Measurements from ENCODE around the gene SPAG17. TPM values are rescaled to one million over a fixed set of nuclear protein-coding genes. Genes with fewer than 3 reads are reported as not detected.
"Not testable (repeated sequence)": the region's sequence is repeated elsewhere in the genome, so short reads cannot be mapped to it uniquely, and the experiment has no call there.

SPAG17 gene
- polyA plus RNA-seq, 3 donors, result 6.9 to 14.4 (median 12.6) TPM

GRCh38 chr1:117981455-117982192, 203.4 kb downstream of the SPAG17 start:
- DNase-seq, result no peak

GRCh38 chr1:117976381-117976780, 208.6 kb downstream of the SPAG17 start:
- no peak for DNase-seq

GRCh38 chr1:117971777-117972176, 213.3 kb downstream of the SPAG17 start:
- no peak for DNase-seq

- DNase-seq, result peak; percentile 62
Measured at GRCh38 chr1:117970252-117970651, 214.8 kb downstream of the SPAG17 start.

GRCh38 chr1:117967881-117968280, 217.1 kb downstream of the SPAG17 start:
- no peak for DNase-seq

- DNase-seq, result no peak
Measured at GRCh38 chr1:117967477-117967876, 217.6 kb downstream of the SPAG17 start.

- no peak for DNase-seq
Measured at GRCh38 chr1:117964290-117965038, 220.6 kb downstream of the SPAG17 start.

GRCh38 chr1:117959364-117959763, 225.7 kb downstream of the SPAG17 start:
- no peak for DNase-seq

- no peak for DNase-seq
Measured at GRCh38 chr1:117952386-117952785, 232.6 kb downstream of the SPAG17 start.

GRCh38 chr1:117942293-117942692, 242.7 kb downstream of the SPAG17 start:
- DNase-seq, result no peak

GRCh38 chr1:117933769-117934168, 251.3 kb downstream of the SPAG17 start:
- DNase-seq, result no peak

- DNase-seq, result no peak
Measured at GRCh38 chr1:117932576-117932975, 252.5 kb downstream of the SPAG17 start.

- peak; percentile 8 for DNase-seq
Measured at GRCh38 chr1:117930484-117930883, 254.5 kb downstream of the SPAG17 start.

- no peak for DNase-seq
Measured at GRCh38 chr1:117930173-117930447, 254.9 kb downstream of the SPAG17 start.

- DNase-seq, result peak; percentile 98
Measured at GRCh38 chr1:117929343-117930172, 255.5 kb downstream of the SPAG17 start, which contains the start of the genes GDAP2 and WDR3. Gene GDAP2, minus strand, starts transcription at chr1:117929621. Its CDS starts 9,264 bp downstream, at chr1:117920357. Gene WDR3, plus strand, starts transcription at chr1:117929739. Its CDS starts 3,581 bp downstream, at chr1:117933320.

GRCh38 chr1:117928881-117929342, 256.1 kb downstream of the SPAG17 start:
- DNase-seq, result peak; percentile 60

- DNase-seq, result no peak
Measured at GRCh38 chr1:117925981-117926380, 259.0 kb downstream of the SPAG17 start.

GRCh38 chr1:117922717-117923116, 262.3 kb downstream of the SPAG17 start:
- not testable (repeated sequence) for DNase-seq

- no peak for DNase-seq
Measured at GRCh38 chr1:117921991-117922390, 263.0 kb downstream of the SPAG17 start.

- DNase-seq, result no peak
Measured at GRCh38 chr1:117919376-117919775, 265.7 kb downstream of the SPAG17 start.

GRCh38 chr1:117911051-117911450, 274.0 kb downstream of the SPAG17 start:
- DNase-seq, result no peak

- DNase-seq, result no peak
Measured at GRCh38 chr1:117905019-117905418, 280.0 kb downstream of the SPAG17 start.

All from renal pelvis (tissue), 4 donors.